Activated naive CD8-positive, alpha-beta T cell treated with anti-CD3 and anti-CD28 coated beads for 36 hours (primary cell): ENCODE measurements around the gene SLC29A4. TPM values are rescaled to one million over a fixed set of nuclear protein-coding genes. Genes with fewer than 3 reads are reported as not detected.
"Not testable (repeated sequence)": the region's sequence is repeated elsewhere in the genome, so short reads cannot be mapped to it uniquely, and the experiment has no call there.

Experiments used
- DNase-seq: peaks from one replicate; pipeline ENCODE4 v3.0.0; 2021
- H3K27ac Mint-ChIP-seq: one replicate; pipeline ENCODE4 v1.8.0; 2022; ENCODE audit warnings: mild to moderate bottlenecking, moderate library complexity, mixed read lengths
- H3K27me3 Mint-ChIP-seq: one replicate; pipeline ENCODE4 v1.8.0; 2022; ENCODE audit warnings: mild to moderate bottlenecking, mixed read lengths
- H3K36me3 Mint-ChIP-seq: one replicate; pipeline ENCODE4 v1.8.0; 2021; ENCODE audit warnings: mild to moderate bottlenecking, mixed read lengths
- H3K4me1 Mint-ChIP-seq: one replicate; pipeline ENCODE4 v1.8.0; 2021; ENCODE audit warnings: mixed read lengths
- H3K4me3 Mint-ChIP-seq: one replicate; pipeline ENCODE4 v1.8.0; 2022; ENCODE audit warnings: mild to moderate bottlenecking, moderate library complexity, mixed read lengths
- H3K9me3 Mint-ChIP-seq: one replicate; pipeline ENCODE4 v1.8.0; 2022; ENCODE audit warnings: mixed read lengths
- total RNA-seq, 2 experiments: library from RNA; stranded (reverse); gene quantifications; one replicate each; pipeline ENCODE4 v1.2.3, GENCODE V29; 2021

SLC29A4 gene
- total RNA-seq, 2 experiments from 2014 or later: 1.4 to 1.6 TPM

DNA sequence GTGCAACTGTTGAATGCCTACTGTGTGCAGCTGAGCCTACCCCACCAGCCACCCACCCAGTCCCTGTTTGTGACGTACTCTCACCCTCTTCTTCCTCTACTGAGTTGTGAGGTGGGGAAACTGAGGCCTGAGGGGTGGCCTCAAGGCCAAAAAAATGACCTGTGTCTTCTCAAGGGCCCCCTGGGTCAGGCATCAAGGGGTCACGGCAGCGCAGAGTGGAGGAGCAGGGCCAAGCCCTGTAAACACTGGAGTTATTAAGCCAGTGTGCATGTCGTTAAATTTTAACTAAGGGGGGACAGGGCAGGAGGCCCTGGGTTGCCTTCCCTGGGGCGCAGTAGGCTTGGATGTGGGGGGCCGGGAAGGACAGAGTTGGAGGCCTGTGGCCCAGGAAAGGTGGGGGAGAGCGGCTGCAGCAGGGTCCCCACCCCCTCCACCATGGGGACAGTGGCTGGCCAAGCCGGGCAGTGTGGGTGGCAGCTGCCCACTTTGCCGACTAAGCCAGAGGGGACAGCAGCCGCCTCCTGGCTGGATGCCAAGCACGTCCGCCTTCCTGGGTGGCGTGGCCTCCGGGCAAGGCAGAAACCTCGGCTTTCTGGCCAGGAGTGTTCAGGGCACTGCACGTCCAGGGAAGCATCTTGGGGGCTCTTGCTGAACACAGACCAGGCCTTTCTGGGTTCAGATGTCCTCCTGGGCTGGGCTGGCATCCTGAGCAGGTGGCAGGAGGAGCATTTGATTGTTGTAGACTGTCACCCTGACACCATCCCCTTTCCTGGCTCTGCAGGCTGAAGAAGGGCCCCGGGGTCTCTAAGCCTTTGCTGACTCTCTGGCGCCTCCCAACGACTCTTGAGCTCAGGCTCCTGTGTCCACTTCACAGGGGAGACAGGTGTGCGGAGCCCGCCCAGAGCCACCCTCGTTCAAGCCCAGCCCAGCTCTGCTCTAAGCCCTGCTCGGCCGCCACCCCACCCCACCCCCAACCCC, 1.9 kb downstream of the SLC29A4 start:
- no peaks in the 10 kb centered on the region for H3K4me1 Mint-ChIP-seq
- H3K4me3 Mint-ChIP-seq: no peak overlapping the region
- DNase-seq: peak; percentile 36
- no peaks in the 10 kb centered on the region for H3K36me3 Mint-ChIP-seq
- H3K27me3 Mint-ChIP-seq: peaks cover 8% of the 10 kb centered on the region
- no peaks in the 10 kb centered on the region for H3K9me3 Mint-ChIP-seq
- H3K27ac Mint-ChIP-seq: no peak overlapping the region

DNA sequence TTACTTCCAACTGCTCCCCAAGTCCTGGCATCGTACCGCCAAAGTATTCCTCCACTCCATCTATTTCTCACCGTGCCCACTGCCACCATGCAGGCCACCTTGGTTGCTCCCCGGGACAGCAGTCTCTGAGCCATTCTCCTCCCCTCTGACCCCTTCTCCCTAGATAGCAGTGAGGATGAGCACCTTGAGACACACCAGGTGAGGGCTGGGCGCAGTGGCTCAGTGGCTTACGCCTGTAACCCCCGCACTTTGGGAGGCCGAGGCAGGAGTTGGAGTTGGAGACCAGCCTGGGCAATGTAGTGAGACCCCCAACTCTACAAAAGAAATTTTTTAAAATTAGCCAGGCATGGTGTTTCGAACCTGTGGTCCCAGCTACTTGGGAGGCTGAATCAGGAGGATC, 4.2 kb downstream of the SLC29A4 start:
- H3K27me3 Mint-ChIP-seq: peaks cover 8% of the 10 kb centered on the region
- H3K36me3 Mint-ChIP-seq: no peaks in the 10 kb centered on the region
- H3K9me3 Mint-ChIP-seq: no peaks in the 10 kb centered on the region
- no peaks in the 10 kb centered on the region for H3K4me1 Mint-ChIP-seq
- no peak for DNase-seq
- H3K27ac Mint-ChIP-seq: no peak overlapping the region
- H3K4me3 Mint-ChIP-seq: no peak overlapping the region

DNA sequence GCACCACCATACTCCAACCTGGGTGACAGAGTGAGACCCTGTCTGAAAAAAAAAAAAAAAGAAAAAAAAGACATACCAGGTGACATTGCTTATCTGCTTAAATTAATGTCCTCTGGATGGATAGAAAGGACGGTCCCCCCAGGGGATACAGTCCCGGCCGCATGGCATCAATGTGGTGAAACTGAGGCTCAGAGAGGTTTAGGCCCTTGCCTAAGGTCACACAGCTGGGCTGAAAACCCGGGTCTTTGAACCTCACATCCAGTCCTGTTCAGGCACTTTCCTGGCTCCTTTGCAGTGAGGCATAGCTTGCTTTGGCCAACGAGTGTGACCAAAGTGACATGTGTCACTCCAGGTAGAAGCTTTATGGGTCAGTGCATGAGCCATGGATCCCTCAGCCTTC, 4.6 kb downstream of the SLC29A4 start:
- not testable (repeated sequence) for DNase-seq, H3K4me3 Mint-ChIP-seq, H3K27me3 Mint-ChIP-seq, H3K9me3 Mint-ChIP-seq, H3K27ac Mint-ChIP-seq, H3K36me3 Mint-ChIP-seq, H3K4me1 Mint-ChIP-seq

DNA sequence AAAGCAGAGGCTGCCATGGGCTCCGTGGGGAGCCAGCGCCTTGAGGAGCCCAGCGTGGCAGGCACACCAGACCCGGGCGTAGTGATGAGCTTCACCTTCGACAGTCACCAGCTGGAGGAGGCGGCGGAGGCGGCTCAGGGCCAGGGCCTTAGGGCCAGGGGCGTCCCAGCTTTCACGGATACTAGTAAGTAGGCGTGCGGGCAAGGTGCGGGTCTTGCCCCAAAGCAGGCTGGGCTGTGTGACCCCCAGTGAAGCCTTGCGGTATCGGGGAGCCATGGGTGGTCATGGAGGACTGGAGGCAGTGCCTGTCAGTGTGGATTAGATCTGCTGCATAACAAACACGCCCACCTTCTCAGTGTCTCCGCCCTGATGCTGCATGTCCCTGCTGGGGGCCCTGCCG, 5.1 kb downstream of the SLC29A4 start:
- H3K27ac Mint-ChIP-seq: no peak overlapping the region
- no peak overlapping the region for H3K4me3 Mint-ChIP-seq
- H3K4me1 Mint-ChIP-seq: no peaks in the 10 kb centered on the region
- DNase-seq: no peak
- no peaks in the 10 kb centered on the region for H3K9me3 Mint-ChIP-seq
- H3K36me3 Mint-ChIP-seq: no peaks in the 10 kb centered on the region
- H3K27me3 Mint-ChIP-seq: peaks cover 8% of the 10 kb centered on the region

DNA sequence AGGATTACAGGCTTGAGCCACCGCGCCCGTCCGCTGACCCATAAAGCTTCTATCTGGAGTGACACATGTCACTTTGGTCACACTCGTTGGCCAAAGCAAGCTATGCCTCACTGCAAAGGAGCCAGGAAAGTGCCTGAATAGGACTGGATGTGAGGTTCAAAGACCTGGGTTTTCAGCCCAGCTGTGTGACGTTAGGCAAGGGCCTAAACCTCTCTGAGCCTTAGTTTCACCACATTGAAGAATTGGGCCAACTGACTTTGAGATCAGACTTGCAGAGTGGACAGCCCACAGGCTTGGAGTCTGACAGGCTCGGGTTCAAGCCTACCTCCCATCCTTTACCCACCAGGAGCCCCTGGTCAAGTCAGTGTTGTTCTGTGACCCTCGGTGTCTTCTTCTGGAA, 5.8 kb downstream of the SLC29A4 start:
- not testable (repeated sequence) for H3K4me3 Mint-ChIP-seq, H3K27ac Mint-ChIP-seq, H3K36me3 Mint-ChIP-seq, H3K9me3 Mint-ChIP-seq, H3K4me1 Mint-ChIP-seq, H3K27me3 Mint-ChIP-seq, DNase-seq

GRCh38 chr7:5289355-5289754, 6.6 kb downstream of the SLC29A4 start:
- Mint-ChIP-seq H3K9me3 (peaks cover under 1% of the 10 kb centered on the region), H3K4me3 (no peak overlapping the region), H3K27me3 (peaks cover 2% of the 10 kb centered on the region), H3K27ac (no peak overlapping the region), H3K36me3 (no peaks in the 10 kb centered on the region), H3K4me1 (no peaks in the 10 kb centered on the region)
- DNase-seq: no peak

DNA sequence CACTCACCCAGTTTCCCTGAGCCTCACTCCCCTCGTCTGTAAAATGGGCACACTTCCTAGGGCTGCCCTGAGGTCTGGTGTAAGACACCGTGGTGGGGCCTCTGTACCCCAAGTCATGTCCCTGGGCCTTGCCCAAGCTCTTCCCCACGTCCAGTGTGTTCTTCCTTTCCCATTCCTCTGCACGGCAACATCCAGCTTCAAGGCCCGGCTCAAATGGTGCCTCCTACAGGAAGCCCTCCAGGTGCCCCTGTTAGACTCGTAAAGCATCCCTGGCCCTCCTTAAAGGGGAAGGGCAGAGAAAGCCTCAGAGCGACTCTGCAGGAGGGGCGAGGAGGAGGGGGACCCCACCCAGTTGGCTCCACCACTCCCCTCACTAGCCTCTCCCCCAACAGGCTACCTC, 8.6 kb downstream of the SLC29A4 start:
- H3K4me1 Mint-ChIP-seq: peaks cover 3% of the 10 kb centered on the region
- no peak overlapping the region for H3K27ac Mint-ChIP-seq
- H3K4me3 Mint-ChIP-seq: no peak overlapping the region
- peaks cover 9% of the 10 kb centered on the region for H3K9me3 Mint-ChIP-seq
- no peak for DNase-seq
- peaks cover 5% of the 10 kb centered on the region for H3K27me3 Mint-ChIP-seq
- H3K36me3 Mint-ChIP-seq: no peaks in the 10 kb centered on the region

DNA sequence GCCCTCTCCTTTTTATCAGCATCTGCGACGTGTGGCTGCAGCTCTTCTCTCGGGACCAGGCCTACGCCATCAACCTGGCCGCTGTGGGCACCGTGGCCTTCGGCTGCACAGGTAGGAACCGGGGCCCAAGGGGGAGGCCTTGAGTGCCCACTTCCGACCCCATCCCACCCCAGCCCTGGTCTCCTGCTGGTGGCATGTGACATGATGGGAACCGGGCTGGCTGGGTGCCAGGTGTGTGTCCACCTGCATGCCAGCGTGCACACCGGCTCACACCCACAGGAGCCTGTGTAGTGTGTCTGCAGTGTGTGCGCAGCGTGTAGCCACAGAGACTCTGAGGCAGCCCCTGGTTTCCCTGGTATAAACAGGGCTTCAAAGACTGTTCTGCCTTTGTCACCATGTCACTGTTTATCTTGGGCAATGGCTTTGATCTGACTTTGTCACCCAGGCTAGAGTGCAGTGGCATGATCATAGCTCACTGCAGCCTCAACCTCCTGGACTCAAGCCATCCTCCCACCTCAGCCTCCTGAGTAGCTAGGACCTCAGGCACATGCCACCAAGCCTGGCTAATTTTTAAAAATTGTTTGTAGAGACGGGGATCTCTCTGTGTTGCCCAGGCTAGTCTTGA, 9.1 kb downstream of the SLC29A4 start:
- not testable (repeated sequence) for H3K27ac Mint-ChIP-seq, H3K4me1 Mint-ChIP-seq, DNase-seq, H3K9me3 Mint-ChIP-seq, H3K27me3 Mint-ChIP-seq, H3K4me3 Mint-ChIP-seq, H3K36me3 Mint-ChIP-seq

DNA sequence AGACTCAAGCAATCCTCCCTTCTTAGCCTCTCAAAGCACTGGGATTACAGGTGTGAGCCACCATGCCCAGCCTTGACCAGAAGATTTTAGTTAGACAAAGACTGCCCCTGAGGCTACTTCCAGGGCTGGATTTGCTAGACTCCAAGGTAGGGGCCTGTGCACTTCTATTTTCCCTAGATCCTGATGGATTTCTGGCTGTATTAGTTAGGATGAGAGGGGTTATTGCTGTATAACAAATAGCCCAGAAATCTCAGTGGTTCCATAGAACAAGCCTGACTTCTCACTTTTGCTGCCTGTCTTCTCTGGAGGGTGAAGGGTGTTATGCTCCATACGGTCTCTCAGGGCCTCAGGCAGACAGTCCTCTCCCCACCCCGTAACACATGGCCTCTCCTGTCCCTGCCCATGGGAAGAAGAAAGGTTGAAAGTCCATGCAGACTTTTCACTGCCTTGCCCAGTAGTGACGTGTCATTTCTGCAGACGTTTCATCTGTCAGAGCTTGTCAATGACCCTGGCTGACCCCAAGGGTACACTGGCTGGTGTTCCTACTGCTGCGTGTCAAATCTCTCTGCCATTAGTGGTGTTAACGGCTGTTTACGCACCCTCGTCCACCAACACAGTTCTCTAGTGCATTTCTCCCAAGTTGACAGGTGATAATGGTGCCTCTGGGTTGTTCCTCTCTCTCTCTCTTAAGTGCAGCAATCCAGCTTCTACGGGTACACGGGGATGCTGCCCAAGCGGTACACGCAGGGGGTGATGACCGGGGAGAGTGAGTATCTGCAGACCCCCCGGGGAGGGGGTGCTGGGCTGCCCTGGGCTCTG, 11.6 kb downstream of the SLC29A4 start:
- Mint-ChIP-seq H3K27ac (no peak overlapping the region), H3K4me3 (no peak overlapping the region), H3K36me3 (no peaks in the 10 kb centered on the region), H3K4me1 (peaks cover 10% of the 10 kb centered on the region), H3K27me3 (peaks cover 20% of the 10 kb centered on the region), H3K9me3 (peaks cover 9% of the 10 kb centered on the region)
- DNase-seq: no peak

DNA sequence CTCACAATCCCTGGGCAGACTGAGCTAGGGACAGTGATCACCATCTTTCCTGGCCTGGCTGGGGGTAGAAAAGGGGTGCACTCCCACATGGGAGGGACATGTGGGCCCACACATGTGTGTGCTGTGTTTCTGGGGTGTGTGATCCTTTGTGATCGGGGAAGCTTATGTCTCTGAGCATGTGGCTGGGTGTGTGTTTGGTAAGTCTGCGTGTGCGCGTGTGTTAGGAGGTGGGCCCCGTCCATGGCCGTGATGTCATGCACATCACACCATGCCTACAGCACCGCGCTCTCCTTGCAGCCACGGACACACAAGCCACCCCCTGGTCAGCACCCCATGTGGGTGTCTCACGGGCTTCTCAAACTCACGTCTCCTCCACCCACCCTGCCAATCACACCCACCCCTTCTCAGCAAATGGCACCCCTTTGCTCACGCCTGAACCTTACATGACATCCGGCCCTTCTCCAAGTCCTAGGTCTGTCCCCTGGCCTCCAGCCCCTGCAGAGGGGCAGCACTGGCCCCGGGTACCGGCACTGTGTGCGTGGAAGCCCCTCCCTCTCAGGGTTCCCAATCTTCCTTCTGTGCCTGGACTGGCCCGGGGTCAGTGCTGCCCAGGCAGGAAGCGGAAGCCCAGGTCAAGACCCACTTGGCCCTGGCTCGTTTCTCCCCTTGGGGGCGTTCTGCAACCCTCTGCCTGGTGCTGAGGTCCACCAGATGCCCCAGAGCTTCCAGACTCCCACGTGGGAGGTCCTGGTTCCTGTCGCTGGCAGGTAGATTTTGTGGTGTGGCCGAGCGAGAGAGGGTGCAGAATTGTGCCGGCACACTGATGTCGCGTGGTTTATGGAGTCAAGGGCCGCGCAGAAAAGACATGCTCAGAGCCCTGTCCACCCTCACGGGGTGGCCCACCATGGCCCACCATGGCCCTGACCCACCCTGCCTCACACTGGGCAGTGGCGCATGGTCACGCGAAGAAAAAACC, 12.6 kb downstream of the SLC29A4 start:
- Mint-ChIP-seq H3K9me3 (peaks cover 9% of the 10 kb centered on the region), H3K4me3 (no peak overlapping the region)
- DNase-seq: no peak

GRCh38 chr7:5296015-5296610, 13.4 kb downstream of the SLC29A4 start:
- Mint-ChIP-seq H3K36me3 (no peaks in the 10 kb centered on the region), H3K27me3 (peaks cover 20% of the 10 kb centered on the region), H3K27ac (no peak overlapping the region), H3K4me3 (peak overlapping the region; percentile 43), H3K9me3 (peaks cover 9% of the 10 kb centered on the region), H3K4me1 (peaks cover 10% of the 10 kb centered on the region)
- DNase-seq: peak; percentile 10

More for the DNA sequence above, 12.6 kb downstream of the SLC29A4 start:
- peaks cover 20% of the 10 kb centered on the region for H3K27me3 Mint-ChIP-seq
- peaks cover 10% of the 10 kb centered on the region for H3K4me1 Mint-ChIP-seq
- H3K36me3 Mint-ChIP-seq: no peaks in the 10 kb centered on the region
- no peak overlapping the region for H3K27ac Mint-ChIP-seq

DNA sequence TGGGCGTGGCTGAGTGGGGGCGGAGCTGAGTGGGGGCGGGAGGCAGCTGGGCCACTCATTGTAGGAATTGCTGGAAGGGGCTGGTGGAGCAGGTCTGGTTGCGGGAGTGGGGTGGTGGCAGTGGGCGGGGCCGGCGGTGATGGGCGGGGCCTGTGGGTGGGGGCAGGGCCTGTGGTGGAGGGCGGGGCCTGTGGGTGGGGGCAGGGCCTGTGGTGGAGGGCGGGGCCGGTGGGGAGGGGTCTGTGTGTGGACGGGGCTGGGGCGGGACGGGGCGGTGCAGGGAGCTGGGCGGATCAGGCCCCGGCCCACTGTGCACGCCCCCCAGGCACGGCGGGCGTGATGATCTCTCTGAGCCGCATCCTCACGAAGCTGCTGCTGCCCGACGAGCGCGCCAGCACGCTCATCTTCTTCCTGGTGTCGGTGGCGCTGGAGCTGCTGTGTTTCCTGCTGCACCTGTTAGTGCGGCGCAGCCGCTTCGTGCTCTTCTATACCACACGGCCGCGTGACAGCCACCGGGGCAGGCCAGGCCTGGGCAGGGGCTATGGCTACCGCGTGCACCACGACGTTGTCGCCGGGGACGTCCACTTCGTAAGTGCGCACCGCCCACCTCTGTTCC, 14.0 kb downstream of the SLC29A4 start:
- Mint-ChIP-seq H3K36me3 (no peaks in the 10 kb centered on the region), H3K27ac (no peak overlapping the region), H3K4me1 (peaks cover 10% of the 10 kb centered on the region), H3K4me3 (peak overlapping the region; percentile 73), H3K9me3 (peaks cover 9% of the 10 kb centered on the region), H3K27me3 (peaks cover 20% of the 10 kb centered on the region)
- peak; percentile 62 for DNase-seq

- DNase-seq: no peak
- Mint-ChIP-seq H3K36me3 (no peaks in the 10 kb centered on the region), H3K4me1 (peaks cover 10% of the 10 kb centered on the region), H3K27me3 (peaks cover 20% of the 10 kb centered on the region), H3K9me3 (peaks cover under 1% of the 10 kb centered on the region), H3K27ac (no peak overlapping the region), H3K4me3 (no peak overlapping the region)
Observed at GRCh38 chr7:5300366-5300765, 17.6 kb downstream of the SLC29A4 start.
